Erythroblast (primary cell): ENCODE measurements around the gene BRME1.

Experiments used
- GATA1 ChIP-seq: IDR thresholded peaks from 2 replicates; pipeline ENCODE4 v1.6.1; 2011; ENCODE audit warnings: low read depth, mild to moderate bottlenecking, control low read depth, low read length, moderate library complexity
- POLR2A ChIP-seq: IDR thresholded peaks from 2 replicates; pipeline ENCODE4 v1.6.1; 2011; ENCODE audit warnings: mild to moderate bottlenecking, low read length

DNA sequence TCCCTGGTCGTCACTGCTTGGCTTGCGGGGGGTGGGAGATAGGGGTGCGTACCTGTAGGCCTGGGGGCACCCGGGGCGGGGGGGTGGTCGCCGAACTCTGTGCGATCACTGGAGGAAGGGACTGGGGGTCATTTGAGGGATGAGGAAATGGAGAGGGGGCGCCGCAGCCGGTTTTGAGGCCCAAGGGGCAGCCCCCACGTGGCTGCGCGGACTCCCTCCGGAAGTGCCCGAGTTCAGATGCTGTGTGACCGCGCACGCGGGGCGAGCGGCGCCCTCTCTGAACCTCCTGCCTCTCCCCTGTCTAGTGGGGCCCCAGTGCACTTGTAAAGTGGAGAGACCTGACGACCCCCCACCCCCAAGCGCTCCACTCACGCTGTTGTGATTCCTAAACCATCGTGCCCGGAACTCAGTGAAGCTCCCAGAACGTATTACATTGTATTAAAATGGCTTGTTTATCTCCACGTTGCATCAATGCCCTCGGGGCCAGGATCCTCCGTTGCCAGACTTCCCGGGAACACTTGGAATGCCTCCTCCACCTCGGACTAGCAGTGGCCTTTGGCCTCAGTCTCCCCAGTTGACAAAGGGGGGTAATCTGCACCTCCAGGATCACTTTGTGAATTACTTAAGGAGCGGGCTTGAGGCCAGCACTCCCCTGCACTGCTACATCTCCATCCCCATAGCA is 31.9 kb downstream of the BRME1 start:
- TF ChIP-seq POLR2A (no peak), GATA1 (no peak)
